Caco-2 (cell line): ENCODE measurements around the gene ZNF780B. TPM values are rescaled to one million over a fixed set of nuclear protein-coding genes. Genes with fewer than 3 reads are reported as not detected.

Experiments used
- Bru-seq: library from RNA; stranded (reverse); fragments of 400-500 nt; gene quantifications from one replicate; lab custom pipeline; 2021; lab: Mats Ljungman, UMichigan
- BruChase-seq, 2 experiments: library from RNA; stranded (reverse); fragments of 400-500 nt; gene quantifications; one replicate each; lab custom pipeline; 2021; lab: Mats Ljungman, UMichigan
- BruUV-seq: library from RNA; stranded (reverse); fragments of 400-500 nt; replicated peaks from 2 replicates; lab custom pipeline; 2021; lab: Mats Ljungman, UMichigan
- CTCF ChIA-PET: fragments of 300-600 bp; sonication (Branson Sonifier 250); formaldehyde crosslinking; loops from one replicate; lab custom pipeline; 2022; ENCODE audit warnings: antibody characterized with exemption; lab: Charles Lee
- POLR2A ChIA-PET: fragments of 300-600 bp; sonication (Branson Sonifier 250); formaldehyde crosslinking; loops from one replicate; lab custom pipeline; 2022; ENCODE audit warnings: antibody characterized with exemption; lab: Charles Lee
- DNase-seq, 2 experiments: peaks; one replicate each; pipeline versions ENCODE4 v3.0.0 to v3.0.0-alpha.2; 2020 to 2022
- H3K27me3 ChIP-seq: replicated peaks from 2 replicates; pipeline ENCODE4 v1.6.0; 2011; ENCODE audit warnings: low read length; ENCODE audit not compliant: control insufficient read depth, insufficient read depth
- H3K36me3 ChIP-seq: 2 replicates; pipeline ENCODE4 v1.5.1; 2011; ENCODE audit warnings: low read length; ENCODE audit not compliant: control insufficient read depth, insufficient read depth
- H3K4me1 ChIP-seq: fragments of 250-450 bp; sonication (Bioruptor Pico); 2 replicates; pipeline ENCODE4 v1.5.1; 2020; ENCODE audit warnings: mild to moderate bottlenecking
- H3K4me3 ChIP-seq: 2 replicates; pipeline ENCODE4 v1.5.1; 2011; ENCODE audit warnings: low read depth, mild to moderate bottlenecking, control low read depth, low read length
- H3K9me3 ChIP-seq: fragments of 250-450 bp; sonication (Bioruptor Pico); 2 replicates; pipeline ENCODE4 v1.5.1; 2020; ENCODE audit warnings: mild to moderate bottlenecking, moderate library complexity
- H3K27ac Mint-ChIP-seq: one replicate; pipeline ENCODE4 v1.8.0; 2022; ENCODE audit warnings: mixed read lengths; ENCODE audit not compliant: unreplicated experiment
- H3K27me3 Mint-ChIP-seq: one replicate; pipeline ENCODE4 v1.8.0; 2022; ENCODE audit warnings: mixed read lengths; ENCODE audit not compliant: insufficient read depth, unreplicated experiment
- H3K36me3 Mint-ChIP-seq: one replicate; pipeline ENCODE4 v1.8.0; 2022; ENCODE audit warnings: mild to moderate bottlenecking, mixed read lengths; ENCODE audit not compliant: insufficient read depth, unreplicated experiment
- H3K4me1 Mint-ChIP-seq: one replicate; pipeline ENCODE4 v1.8.0; 2022; ENCODE audit warnings: low read depth, mixed read lengths; ENCODE audit not compliant: unreplicated experiment
- H3K4me3 Mint-ChIP-seq: one replicate; pipeline ENCODE4 v1.8.0; 2022; ENCODE audit warnings: mild to moderate bottlenecking, moderate library complexity, mixed read lengths; ENCODE audit not compliant: unreplicated experiment
- H3K9me3 Mint-ChIP-seq: one replicate; pipeline ENCODE4 v1.8.0; 2022; ENCODE audit warnings: mixed read lengths; ENCODE audit not compliant: unreplicated experiment
- intact Hi-C: fragments of 100-400 bp; cut with micrococcal nuclease; formaldehyde crosslinking; loops from one replicate; pipeline ENCODE4 v1.10.0; 2022; ENCODE audit not compliant: unreplicated experiment
- long read RNA-seq: library from polyadenylated mRNA; stranded (forward); transcript quantifications from one replicate; pipeline ENCODE4 v2.0.0, GENCODE V29; 2022
- total RNA-seq: library from RNA; stranded (reverse); gene quantifications from 2 replicates; pipeline ENCODE4 v1.2.3, GENCODE V29; 2022
- TF ChIP-seq, protein P1 (sequence below), 2 experiments: fragments of 200-600 bp in 1 of 2; IDR thresholded peaks; 1 replicate in 1 of 2; 2 replicates in 1 of 2; pipeline versions ENCODE4 v1.5.1 to v1.8.0; 2011 to 2022; ENCODE audit warnings: antibody characterized with exemption in 1 of 2, control low read depth in 1 of 2, inconsistent platforms in 1 of 2, low read depth in 1 of 2, low read length in 1 of 2, mild to moderate bottlenecking in 1 of 2, moderate library complexity in 1 of 2; ENCODE audit not compliant: insufficient read depth in 1 of 2, severe bottlenecking in 1 of 2, unreplicated experiment in 1 of 2

ZNF780B gene
- 27.5 and 32.2 TPM in 2 replicates for total RNA-seq
- percentile 87 among the genes with signal in this experiment for Bru-seq, nascent RNA
- BruChase-seq, experiment 1, labeled RNA remaining after a 2-hour chase, result percentile 95 among the genes with signal in this experiment
- percentile 89 among the genes with signal in this experiment for BruChase-seq, experiment 2, labeled RNA remaining after a 6-hour chase
- long read RNA-seq, full-length matches to known transcripts, result 3 of 7 reads
- long read RNA-seq, partial matches to known transcripts, result 1 of 7 reads
- long read RNA-seq, other reads (novel, unspliced or antisense), result 3 of 7 reads

GRCh38 chr19:40055832-40056504, at the start of gene ZNF780B:
Gene ZNF780B (minus strand): TSS chr19:40056231. CDS start chr19:40050332, 5,899 bp downstream.
- H3K4me1 ChIP-seq, result no peaks in the 10 kb centered on the region
- DNase-seq, result peak; percentile 73 to 75
- Mint-ChIP-seq H3K27me3 (no peaks in the 10 kb centered on the region), H3K4me1 (peaks cover 16% of the 10 kb centered on the region), H3K4me3 (peak within 1 kb of the TSS; percentile 100), H3K36me3 (peaks cover 14% of the 10 kb centered on the region), H3K9me3 (peaks cover 39% of the 10 kb centered on the region), H3K27ac (peak within 1 kb of the TSS; percentile 97)
- TF ChIP-seq, protein P1, sequence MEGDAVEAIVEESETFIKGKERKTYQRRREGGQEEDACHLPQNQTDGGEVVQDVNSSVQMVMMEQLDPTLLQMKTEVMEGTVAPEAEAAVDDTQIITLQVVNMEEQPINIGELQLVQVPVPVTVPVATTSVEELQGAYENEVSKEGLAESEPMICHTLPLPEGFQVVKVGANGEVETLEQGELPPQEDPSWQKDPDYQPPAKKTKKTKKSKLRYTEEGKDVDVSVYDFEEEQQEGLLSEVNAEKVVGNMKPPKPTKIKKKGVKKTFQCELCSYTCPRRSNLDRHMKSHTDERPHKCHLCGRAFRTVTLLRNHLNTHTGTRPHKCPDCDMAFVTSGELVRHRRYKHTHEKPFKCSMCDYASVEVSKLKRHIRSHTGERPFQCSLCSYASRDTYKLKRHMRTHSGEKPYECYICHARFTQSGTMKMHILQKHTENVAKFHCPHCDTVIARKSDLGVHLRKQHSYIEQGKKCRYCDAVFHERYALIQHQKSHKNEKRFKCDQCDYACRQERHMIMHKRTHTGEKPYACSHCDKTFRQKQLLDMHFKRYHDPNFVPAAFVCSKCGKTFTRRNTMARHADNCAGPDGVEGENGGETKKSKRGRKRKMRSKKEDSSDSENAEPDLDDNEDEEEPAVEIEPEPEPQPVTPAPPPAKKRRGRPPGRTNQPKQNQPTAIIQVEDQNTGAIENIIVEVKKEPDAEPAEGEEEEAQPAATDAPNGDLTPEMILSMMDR (IDR thresholded peaks at IDR 0.05; ENCODE audit: insufficient read depth in 1 of 2, low read depth in 1 of 2, low read length in 1 of 2, severe bottlenecking in 1 of 2, unreplicated experiment in 1 of 2), result no peak
- no TSS peak for BruUV-seq
- intact Hi-C loops, result no loop called here
- peaks cover 20% of the 10 kb centered on the region for H3K9me3 ChIP-seq
- POLR2A ChIA-PET, result interaction anchor here (0.5 to 1.4 kb wide), 2 partner anchors 85 to 1125 kb away, joined by 3 to 4 read pairs; partner anchors contain the start of genes MRPS12 and PSMC4
- CTCF ChIA-PET, result interaction anchor here (1.1 kb wide), 1 partner anchor 86 kb away, joined by 6 read pairs; the partner anchor contains the start of gene PSMC4
- no peaks in the 10 kb centered on the region for H3K27me3 ChIP-seq
- H3K4me3 ChIP-seq, result peak within 1 kb of the TSS; percentile 45
- no peaks in the 10 kb centered on the region for H3K36me3 ChIP-seq

- Mint-ChIP-seq H3K36me3 (no peaks in the 10 kb centered on the region), H3K4me3 (no peak overlapping the region), H3K27ac (no peak overlapping the region), H3K27me3 (peaks cover 5% of the 10 kb centered on the region), H3K4me1 (no peaks in the 10 kb centered on the region), H3K9me3 (peaks cover 9% of the 10 kb centered on the region)
- H3K27me3 ChIP-seq, result no peaks in the 10 kb centered on the region
- DNase-seq, result no peak
- peaks cover 3% of the 10 kb centered on the region; the same call in 1 of the 2 replicates for H3K9me3 ChIP-seq
- no peaks in the 10 kb centered on the region for H3K4me1 ChIP-seq
- CTCF ChIA-PET, result no interaction called here
- TF ChIP-seq, protein P1 (IDR thresholded peaks at IDR 0.05; ENCODE audit: insufficient read depth in 1 of 2, low read depth in 1 of 2, low read length in 1 of 2, severe bottlenecking in 1 of 2, unreplicated experiment in 1 of 2), result no peak
- no peak overlapping the region for H3K4me3 ChIP-seq
- POLR2A ChIA-PET, result no interaction called here
- H3K36me3 ChIP-seq, result no peaks in the 10 kb centered on the region
- intact Hi-C loops, result no loop called here
- BruUV-seq, result no TSS peak
These were observed 48.7 kb upstream of the ZNF780B start for GRCh38 chr19:40104754-40105153.

DNA sequence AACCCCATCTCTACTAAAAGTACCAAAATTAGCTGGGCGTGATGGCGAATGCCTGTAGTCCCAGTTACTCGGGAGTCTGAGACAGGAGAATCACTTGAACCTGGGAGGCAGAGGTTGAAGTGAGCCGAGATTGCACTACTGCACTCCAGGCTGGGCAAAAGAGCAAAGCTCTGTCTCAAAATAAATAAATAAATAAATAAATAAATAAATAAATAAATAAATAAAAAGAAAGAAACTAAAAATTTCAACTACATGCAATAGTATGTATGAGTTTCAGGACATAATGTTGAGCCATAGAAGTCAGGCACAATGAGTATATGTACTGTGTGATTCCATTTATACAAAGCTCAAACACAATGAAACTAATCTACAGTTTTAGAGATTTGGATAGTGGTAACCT, 47.6 kb upstream of the ZNF780B start:
- intact Hi-C loops, result no loop called here
- CTCF ChIA-PET, result no interaction called here

More for the DNA sequence above, 47.6 kb upstream of the ZNF780B start:
- no TSS peak for BruUV-seq
- Histone ChIP-seq H3K4me1 (no peaks in the 10 kb centered on the region), H3K36me3 (no peaks in the 10 kb centered on the region), H3K9me3 (peaks cover 3% of the 10 kb centered on the region; the same call in 1 of the 2 replicates), H3K4me3 (no peak overlapping the region), H3K27me3 (no peaks in the 10 kb centered on the region)
- Mint-ChIP-seq H3K27me3 (peaks cover 10% of the 10 kb centered on the region), H3K9me3 (peaks cover 9% of the 10 kb centered on the region), H3K4me3 (no peak overlapping the region), H3K4me1 (no peaks in the 10 kb centered on the region), H3K36me3 (no peaks in the 10 kb centered on the region), H3K27ac (no peak overlapping the region)
- TF ChIP-seq, protein P1 (IDR thresholded peaks at IDR 0.05; ENCODE audit: insufficient read depth in 1 of 2, low read depth in 1 of 2, low read length in 1 of 2, severe bottlenecking in 1 of 2, unreplicated experiment in 1 of 2), result no peak
- POLR2A ChIA-PET, result no interaction called here
- no peak for DNase-seq
